GM18951 (cell line): ENCODE data around the gene DYNLRB1.

Experiments used
- POLR2A ChIP-seq: IDR thresholded peaks from 4 replicates; pipeline ENCODE4 v1.6.1; 2011; ENCODE audit warnings: mild to moderate bottlenecking; ENCODE audit not compliant: insufficient read length, insufficient read depth; ENCODE audit errors: extremely low read depth
- in situ Hi-C: fragments of 300-500 bp; cut with MboI; formaldehyde crosslinking; loops from one replicate; pipeline ENCODE4 v1.12.0; 2022; ENCODE audit warnings: low sequenced_read_pairs, mixed read lengths, inconsistent platforms; ENCODE audit not compliant: unreplicated experiment

The DYNLRB1 gene

DNA sequence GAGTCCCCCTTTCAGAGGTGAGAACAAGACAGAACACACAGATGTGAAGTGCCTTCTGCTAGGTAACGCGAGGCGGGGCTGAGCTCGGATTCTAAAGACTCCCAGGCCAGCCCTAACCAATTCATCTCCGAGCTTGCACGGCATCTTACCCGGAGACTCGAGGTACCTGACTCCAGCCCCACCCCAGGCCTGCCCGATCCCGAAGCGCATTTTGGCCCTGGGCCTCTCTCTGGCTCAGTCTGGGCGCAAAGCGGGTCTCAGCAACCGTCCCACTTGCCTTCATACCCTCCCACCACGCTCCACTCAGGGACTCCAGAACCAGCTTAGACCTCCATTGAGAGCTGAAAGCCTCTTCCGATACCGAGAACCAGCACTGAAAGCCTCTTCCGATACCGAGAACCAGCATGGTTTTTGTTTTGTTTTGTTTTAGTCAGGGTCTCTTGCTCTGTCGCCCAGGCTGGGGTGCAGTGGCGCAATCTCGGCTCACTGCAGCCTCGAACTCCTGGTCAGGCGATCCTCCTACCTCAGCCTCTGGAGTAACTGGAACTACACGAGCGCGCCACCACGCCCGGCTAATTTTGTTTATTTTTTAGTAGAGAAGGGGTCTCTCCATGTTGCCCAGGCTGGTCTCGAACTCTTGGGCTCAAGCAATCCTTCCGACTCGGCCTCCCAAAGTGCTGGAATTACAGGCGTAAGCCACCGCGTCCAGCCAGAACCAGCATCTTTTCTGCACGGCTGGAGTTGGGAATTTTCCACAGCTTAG is 557 bp upstream of the DYNLRB1 start:
- in situ Hi-C loops, result loop anchor here (10.0 kb wide), 1 partner anchor 201 kb away; no protein-coding TSS in a partner anchor
- TF ChIP-seq POLR2A, result peak; percentile 49

GRCh38 chr20:34517114-34517505 is 888 bp downstream of the DYNLRB1 start:
- no peak for TF ChIP-seq POLR2A
- in situ Hi-C loops, result loop anchor here (10.0 kb wide), 1 partner anchor 202 kb away; no protein-coding TSS in a partner anchor

GRCh38 chr20:34518863-34519262 is 2.6 kb downstream of the DYNLRB1 start:
- in situ Hi-C loops, result loop anchor here (10.0 kb wide), 1 partner anchor 204 kb away; no protein-coding TSS in a partner anchor

GRCh38 chr20:34519841-34520240 is 3.6 kb downstream of the DYNLRB1 start:
- in situ Hi-C loops, result loop anchor here (10.0 kb wide), 1 partner anchor 205 kb away; no protein-coding TSS in a partner anchor

DNA sequence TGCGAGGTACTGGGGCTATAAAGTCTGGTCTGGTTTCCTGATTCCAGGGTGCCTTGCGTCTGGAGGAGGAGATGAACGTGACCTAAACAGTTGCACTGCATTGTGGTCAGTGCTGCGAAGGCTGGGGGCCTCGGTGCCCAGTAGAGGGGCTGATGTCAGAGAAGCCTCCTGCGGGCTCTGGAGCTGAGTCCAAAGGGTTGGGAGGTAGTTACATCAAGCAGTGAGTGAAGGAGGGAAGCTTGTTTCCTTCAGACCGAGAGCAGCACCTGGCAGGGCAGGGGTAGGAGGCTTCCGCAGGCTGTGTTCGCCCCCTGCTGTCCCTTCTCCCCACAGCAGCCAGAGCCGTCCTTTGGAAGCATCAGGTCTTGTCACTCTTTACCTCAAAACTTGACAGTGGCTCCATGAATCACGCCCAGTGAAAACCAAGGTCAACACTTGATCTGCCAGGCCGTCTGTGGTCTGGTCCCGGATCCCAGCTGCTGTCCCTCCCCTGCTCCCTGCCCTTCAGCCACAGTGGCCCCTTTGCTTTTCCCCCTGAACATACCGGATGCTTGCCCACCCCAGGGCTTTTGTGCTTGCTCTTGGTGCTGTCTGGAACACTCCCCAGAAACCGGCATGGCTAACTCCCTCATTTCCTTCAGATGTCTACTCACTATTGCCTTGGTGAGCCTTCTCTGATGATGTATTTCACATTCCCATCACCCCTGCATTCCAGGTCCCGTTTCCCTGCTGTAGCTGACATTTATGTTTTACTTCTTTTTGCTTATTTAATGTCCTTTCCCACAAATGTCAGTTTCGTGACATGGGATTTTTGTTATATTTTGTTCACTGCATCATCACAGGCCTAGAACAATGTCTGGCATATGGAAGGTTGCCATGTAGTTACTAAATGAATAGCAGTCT is 7.0 kb downstream of the DYNLRB1 start:
- TF ChIP-seq POLR2A, result no peak
- in situ Hi-C loops, result no loop called here

DNA sequence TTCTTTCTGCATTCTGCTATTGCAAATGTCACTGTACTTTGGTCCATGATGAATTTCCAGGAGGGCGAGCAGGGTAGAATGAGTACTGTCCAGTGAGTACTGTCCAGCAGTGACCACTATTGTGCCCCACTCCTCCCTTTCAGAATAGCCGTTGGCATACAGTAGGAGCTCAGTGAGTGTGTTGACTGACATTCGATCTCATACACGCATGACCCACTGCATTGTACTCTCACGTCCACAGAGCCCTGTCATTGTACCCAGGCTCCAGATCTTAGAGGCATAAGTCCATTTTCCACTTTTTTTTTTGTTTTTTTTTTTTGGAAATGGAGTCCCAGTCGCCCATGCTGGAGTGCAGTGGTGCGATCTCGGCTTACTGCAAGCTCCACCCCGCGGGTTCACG is 8.2 kb downstream of the DYNLRB1 start:
- in situ Hi-C loops, result no loop called here
- TF ChIP-seq POLR2A, result no peak

DNA sequence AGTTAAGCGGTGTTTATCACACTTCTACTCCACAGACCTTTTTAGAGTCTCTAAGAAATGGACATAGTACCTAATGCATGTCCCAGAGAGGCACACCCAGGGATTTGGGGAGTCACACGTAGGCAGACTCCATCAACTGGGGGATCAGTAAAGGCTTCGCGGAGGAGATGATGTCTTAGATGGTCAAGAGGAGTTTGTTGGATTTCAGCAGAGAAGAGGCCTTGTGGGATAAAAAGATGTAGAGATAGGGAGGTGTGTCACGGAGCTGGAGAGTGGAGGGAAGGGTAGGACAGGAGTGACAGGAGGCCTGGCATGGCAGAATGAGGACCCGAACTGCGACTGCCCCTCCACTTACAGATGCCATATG is 9.1 kb downstream of the DYNLRB1 start:
- in situ Hi-C loops, result no loop called here
- no peak for TF ChIP-seq POLR2A

- in situ Hi-C loops, result no loop called here
- no peak for TF ChIP-seq POLR2A
These were observed 9.6 kb downstream of the DYNLRB1 start for GRCh38 chr20:34525709-34526416.

GRCh38 chr20:34526466-34526865 is 10.2 kb downstream of the DYNLRB1 start:
- no peak for TF ChIP-seq POLR2A
- in situ Hi-C loops, result no loop called here

DNA sequence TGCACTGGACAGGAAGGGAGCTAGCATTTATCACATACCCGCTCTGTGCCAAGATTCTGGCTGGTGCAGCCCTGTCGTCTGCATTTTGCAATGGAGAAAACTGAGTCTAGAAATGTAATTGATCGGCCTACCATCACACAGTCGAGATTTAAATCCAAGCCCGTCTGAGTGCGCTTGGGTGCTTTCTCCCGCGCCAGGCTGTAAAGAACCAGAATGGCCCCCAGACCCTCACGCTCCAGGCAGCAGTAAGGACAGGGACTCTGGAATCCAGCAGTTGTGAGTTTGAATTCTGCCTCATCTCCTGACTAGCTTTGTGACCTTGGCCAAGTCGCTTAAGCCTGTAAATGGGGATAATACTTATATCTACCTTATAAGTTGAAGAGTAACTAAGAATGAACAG is 10.8 kb downstream of the DYNLRB1 start:
- TF ChIP-seq POLR2A, result no peak
- in situ Hi-C loops, result no loop called here

DNA sequence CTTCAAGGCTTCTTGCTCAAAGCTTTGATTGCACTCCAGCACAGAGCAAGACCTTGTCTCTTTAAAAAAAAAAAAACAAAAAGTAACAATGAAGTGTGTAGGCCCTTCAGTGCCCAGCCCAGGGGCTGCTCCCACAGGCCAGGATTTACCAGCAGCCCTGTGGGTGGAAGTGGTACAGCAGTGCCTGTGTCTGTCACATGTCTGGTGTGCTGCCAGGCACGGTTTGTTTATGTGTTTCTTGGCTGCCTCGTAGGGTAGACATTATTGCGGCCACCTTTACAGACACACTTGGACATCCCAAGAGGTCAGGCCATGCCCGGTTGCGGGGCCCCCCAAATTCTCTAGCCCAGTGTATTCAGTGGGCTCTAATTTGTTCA is 12.7 kb downstream of the DYNLRB1 start:
- in situ Hi-C loops, result no loop called here

DNA sequence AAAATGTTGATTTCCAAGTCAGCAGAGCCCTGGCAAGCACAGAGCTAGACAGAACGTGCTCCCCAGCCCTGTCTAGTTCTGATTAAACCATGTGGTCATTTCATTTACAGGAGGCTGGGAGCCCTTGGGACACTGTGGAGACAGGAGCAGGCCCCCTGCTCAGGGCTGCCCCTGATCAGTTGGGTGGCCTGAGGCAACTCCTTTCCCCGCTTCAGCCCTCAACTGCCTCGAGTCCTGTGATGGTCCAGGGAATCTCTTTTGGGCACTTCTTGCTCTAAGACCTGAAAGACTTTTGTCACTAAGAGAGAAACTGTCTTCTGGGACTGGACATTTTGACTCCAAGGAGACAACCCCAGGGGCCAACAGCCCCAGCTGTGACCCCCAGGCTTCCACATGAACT is 13.5 kb downstream of the DYNLRB1 start:
- in situ Hi-C loops, result loop anchor here (10.0 kb wide), 1 partner anchor 175 kb away; the partner anchor contains the start of gene TP53INP2
- no peak for TF ChIP-seq POLR2A

More for the DNA sequence above, 12.7 kb downstream of the DYNLRB1 start:
- TF ChIP-seq POLR2A, result no peak

DNA sequence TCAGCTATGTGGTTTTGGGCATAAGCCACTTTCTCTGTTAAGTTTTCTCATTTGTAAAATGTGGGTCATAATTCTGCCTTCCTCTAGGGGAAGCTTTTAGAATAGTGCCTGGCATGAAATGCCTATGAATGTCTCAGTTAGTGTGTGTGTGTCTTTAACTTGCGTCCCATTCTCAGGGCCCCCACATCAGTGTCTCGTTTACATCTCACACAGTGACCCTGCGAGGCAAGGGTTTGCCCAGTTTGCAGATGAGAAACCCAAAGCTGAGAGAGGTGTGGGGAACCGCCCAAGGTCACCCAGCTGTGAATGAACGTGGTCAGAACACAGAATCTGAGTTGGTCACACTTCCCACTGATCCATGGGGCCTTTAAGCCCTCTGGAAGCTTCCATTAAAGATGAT is 14.1 kb downstream of the DYNLRB1 start:
- TF ChIP-seq POLR2A, result no peak
- in situ Hi-C loops, result loop anchor here (10.0 kb wide), 1 partner anchor 174 kb away; the partner anchor contains the start of gene TP53INP2
